SKM-1 treated with dmso at 0.1 percent for 144 hours (cell line): ENCODE data around the gene EIF5.

Experiments
- DNase-seq: peaks from one replicate; lab custom pipeline; 2025; ENCODE audit not compliant: unreplicated experiment; lab: John Stamatoyannopoulos, UW

The EIF5 gene

DNA sequence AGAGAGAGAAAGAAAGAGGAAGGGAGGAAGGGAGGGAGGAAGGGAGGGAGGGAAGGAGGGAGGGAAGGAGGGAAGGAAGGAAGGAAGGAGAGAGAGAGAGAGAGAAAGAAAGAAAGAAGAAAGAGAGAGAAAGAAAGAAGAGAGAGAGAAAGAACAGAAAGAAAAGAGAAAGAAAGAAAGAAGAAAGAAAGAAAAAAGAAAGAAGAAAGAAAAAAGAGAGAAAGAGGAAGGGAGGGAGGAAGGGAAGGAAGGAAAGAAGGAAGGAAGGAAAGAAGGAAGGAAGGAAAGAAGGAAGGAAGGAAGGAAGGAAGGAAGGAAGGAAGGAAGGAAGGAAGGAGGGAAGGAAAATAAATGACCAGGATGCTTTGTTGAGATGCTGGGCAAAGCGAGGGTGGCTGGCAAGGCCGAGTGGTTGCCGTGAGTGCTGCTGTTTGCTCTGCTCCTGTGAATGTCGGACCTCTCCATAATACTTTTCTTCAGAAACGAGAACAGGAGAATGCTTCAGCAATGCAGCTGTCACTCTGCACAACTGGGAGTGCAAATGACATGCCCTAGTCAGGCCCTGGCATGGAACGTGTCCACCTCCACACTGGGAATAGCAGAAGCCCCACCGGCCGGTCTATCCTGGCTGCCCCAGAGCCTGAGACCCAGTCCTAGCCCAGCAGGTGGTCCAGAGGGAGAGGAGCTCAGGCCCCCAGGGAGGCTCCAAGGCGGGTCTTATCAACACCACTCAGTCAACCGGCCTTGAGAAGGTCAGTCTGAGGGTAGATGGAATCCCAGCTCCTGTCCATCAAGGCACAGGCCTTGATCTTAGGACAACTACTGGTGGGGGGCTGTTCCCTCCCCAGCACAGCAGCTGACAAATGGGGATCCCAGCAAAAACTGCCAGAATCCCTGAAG is 25.1 kb upstream of the EIF5 start:
- no peak for DNase-seq

DNA sequence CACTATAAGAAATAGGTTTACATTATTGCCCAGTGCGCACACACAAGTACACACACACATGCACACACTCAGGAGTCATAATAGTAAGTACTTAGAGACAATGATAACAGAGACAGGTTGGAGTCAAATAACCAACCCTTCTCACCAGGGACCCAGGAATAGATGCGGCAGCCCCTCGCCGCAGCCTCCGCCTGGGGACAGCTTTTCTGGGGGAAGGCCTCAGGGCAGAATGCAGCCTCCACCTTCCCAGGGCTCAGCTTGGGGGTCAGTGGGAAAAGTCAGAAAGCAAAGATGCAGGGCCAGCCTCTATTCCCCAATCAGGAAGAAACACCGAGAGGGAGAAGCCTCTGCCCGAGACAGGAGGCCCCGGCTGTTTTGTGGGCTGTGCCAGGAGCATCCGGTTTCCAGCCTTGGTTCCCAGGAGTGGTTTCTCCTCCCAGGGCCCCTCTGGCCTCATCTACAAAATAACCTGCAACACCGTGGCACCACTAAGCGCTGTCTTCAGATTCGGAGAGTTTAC is 23.4 kb upstream of the EIF5 start:
- no peak for DNase-seq

DNA sequence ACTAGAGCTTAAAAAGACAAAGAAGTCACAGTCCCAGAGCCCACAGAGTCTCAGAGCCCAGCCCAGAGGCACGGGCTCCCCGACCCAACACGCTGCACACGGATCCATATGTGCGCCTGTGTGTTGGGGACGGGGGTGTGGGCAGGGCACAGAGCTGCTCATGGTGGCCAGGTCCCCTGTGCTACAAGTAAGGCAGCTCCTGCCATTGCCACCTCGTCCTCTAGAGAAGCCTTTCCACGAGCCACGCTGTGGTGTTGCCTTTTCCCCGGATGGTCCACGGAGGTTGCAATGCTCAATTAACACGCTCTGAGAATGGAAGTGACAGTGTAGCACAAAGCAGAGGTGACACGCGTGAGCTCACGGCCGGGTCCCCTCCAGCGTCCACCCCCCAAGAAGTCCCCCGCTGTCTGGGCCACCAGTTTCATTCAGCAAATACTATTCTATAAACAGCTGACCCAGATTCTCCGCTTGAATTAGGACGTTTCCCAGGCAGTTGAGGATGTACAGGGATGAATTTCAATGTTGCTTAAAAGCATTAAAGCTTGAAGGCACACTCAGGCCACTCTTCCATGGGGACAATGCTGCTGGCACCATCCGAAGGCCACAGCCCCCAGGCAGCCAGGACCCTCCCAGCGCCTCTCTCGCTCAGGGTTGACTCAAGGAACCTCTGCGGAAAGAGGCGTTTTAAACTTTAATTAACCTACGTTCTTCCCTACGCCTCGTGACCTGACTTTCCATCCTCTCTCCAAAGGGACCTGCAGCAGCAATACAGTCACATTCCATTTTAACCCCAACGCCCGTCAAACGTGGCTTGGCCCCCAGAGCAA is 22.7 kb upstream of the EIF5 start:
- DNase-seq, result no peak

DNA sequence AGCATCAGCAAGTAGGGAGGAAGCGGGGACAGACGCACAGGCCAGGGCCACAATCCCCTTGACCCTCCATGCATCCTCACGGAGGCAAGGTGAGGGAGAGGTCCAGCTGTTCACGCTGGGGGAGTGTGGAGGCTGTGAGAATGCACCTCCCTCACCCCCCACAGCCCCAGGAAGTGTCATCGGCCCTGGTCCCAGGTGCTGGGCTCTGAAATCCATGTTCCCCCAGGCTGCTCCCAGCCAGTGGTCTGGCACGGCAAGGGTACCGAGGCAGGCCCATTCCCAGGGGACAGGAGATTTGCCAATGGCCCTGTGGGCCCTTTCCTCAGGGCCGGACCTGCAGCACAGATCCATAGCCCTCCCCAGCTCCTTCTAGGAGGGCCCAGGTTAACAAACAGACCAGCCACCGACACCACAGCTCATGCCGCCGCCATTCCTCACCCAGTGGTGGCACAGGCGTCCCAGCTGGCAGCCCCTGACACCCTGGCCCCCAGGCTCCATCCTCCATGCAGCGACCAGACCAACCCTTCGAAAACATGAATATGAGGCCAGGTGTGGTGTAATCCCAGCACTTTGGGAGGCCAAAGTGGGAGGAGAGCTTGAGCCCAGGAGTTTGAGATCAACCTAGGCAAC is 21.9 kb upstream of the EIF5 start:
- no peak for DNase-seq

DNA sequence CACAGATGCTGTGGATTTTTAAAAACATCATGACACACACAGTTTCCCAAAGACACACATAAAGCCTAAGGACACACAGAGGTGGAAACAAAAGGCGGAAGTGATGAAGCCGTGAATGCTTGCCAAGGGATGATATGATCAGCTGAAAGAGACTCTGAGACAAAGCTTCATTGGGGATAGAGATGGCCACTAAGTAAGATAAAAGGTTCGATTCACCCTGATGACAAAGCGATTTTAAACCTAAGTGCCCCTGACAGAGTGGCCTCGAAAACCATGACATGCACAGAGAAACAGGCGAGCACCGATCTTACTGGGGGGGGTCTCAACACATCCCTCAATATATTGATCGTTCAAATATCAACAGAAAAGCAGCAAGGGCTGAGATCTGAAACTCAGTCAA is 20.3 kb upstream of the EIF5 start:
- DNase-seq, result no peak

DNA sequence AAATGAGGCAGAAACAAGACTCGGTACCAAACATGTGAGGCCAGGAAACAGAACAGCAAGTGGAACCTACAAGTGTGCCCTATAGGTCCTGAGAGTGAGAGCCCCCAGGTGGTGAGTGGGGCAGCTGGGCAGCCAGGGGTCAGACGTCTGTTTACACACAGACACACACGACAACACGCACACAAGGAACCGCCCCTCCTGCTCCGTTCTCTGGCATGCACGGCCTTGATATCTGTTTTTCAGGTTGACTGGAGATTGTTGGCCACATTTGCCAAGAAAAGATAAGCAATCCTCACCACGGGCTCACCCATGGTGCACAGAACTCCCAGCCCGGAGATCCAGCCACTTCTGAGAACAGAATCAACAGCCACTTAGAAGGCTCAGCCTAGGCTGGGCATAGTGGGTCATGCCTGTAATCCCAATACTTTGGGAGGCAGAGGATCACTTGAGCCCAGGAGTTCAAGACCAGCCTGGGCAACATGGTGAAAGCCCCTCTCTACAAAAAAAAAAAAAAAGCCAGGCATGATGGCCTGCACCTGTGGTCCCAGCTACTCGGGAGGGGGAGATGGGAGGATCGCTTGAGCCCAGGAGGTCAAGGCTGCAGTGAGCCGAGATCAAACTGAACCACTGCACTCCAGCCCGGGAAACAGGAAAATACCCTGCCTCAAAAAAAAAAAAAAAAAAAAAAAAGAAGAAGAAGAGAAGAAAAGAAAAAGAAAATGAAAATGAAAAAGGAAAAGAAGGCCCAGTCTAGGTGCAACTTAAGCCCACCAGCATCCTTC is 19.4 kb upstream of the EIF5 start:
- DNase-seq, result no peak

DNA sequence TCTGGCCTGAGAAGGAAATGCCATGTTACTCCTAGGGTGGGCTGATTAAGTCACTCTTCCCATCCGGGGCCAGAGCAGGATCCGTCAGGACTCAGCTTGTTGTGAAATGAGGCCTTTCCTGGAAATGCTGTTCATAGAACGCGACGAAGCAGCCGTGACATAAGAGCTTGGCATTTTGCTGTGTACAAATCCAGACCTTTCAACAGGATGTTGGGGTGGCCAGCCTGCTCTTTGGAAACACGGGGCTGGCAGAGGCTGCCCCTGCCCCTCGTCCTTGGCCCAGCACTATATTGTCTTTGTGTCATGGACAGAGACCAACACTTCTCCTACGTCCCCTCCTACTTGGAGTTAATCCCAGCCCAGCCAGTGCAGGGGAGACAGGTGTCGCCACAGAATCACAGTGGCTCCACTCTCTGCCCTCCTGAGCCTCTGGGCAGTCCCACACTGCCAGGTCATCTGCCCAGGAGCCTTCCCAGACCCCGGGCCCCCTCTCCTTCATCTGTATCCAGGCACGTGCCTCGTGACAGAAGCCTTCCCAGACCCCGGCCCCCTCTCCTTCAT is 18.6 kb upstream of the EIF5 start:
- no peak for DNase-seq

DNA sequence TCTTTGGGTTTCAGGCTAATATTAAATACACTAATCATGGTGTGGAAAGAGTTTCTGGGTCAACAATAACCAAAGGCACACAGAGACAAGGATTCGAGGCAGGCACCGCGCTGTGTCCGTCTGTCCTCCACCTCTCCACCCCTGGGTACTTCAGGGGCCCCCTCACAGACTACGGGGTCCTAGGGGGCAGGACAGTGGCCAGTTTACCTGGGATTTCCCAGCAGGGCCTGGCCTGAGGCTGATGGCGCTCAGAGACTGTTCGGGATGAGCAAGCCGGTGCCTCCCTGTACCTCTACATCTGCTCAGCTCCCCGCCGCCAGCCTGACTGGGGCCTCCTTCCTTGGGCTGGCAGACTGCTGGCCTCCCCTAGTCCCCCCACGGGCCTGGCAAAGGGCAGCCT is 18.1 kb upstream of the EIF5 start:
- no peak for DNase-seq

DNA sequence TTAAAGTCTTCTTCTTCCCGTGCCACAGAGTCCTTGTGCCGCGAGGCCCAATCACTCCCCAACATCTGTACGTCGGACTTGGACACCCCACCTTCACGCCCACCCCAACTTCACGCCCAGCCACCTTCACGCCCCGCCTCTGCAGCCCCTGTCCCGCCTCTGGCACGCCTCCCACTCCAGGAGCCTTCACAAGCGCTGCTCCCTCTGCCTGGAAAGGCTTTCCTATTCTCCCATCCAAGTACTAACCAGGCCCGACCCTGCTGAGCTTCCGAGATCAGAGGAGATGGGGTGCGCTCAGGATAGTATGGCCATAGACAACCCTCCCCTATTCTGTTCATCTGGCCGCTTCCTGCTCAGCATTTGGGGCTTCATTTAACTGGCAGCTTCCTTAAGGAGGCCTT is 17.3 kb upstream of the EIF5 start:
- no peak for DNase-seq

DNA sequence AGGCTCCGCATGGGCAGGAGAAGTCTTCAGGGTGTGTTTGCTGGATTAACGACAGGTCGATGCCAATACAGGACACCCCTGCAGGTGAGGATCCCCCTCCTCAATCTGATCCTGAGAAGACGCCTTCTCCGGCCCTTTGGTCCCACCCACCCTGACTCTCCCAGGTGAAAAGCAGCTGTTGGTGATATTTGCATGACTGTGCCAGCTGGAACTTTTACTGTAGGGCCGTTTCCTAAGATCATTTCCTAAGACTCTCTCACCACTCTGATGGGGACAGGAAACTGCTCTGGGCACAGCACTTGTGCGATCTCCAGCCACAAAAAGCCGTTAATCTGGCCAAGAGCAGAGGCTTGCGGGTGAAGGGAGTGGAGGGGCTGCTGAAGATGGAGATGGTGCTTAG is 16.8 kb upstream of the EIF5 start:
- no peak for DNase-seq

DNA sequence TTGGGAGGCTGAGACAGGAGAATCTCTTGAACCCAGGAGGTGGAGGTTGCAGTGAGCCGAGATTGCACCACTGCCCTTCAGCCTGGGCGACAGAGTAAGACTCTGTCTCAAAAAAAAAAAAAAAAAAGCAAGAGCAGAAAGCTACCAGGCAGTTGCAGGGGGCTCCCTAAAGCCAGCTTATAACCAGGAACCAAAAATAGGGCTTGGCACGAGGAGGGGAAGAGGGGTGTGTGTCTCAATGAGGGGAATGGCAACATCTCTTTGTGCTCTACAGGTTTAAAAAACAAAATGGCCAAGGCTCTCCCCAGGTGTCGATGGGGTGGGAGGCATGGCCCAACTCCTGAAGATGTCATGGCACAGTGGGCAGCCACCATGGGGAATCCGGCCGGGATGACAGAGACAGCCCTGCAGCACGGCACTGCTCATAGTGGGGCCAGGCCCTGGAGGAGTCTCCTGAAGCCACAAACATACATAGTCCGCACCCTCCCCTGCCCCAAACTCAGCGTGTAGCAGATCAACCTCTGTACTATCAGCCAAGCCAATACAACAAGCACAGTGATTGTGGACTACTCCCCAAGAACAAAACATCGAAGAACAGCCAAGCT is 16.0 kb upstream of the EIF5 start:
- no peak for DNase-seq

DNA sequence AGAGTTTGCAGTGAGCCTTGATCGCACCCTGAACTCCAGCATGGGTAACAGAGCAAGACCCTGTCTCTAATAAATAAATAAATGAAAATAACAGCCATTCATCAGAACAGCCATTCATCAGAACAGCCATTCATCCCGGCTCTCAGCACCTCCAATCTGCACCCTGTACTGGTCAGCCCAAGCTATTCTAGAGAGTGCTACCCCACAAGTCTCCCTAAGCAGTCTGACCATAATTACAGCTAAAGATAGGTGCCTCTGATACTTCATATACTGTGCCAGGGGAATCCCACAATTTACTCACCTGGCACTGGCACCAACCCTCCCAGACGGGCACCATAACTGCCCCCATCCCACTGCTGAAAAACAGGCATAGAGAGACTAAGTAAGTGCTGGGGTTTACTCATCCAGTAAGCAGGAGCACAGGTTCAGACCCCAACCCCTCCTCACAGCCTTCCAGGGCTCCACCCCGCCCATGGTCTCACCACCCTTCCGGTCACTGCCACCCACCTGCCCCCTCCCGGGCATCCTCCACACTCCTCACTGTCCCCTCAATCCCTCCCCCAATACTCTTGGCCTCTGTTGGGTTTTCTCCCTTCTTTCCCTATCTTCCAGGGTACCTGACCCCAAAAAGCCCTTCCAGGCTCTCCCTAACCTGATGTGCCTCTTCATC is 15.2 kb upstream of the EIF5 start:
- no peak for DNase-seq

DNA sequence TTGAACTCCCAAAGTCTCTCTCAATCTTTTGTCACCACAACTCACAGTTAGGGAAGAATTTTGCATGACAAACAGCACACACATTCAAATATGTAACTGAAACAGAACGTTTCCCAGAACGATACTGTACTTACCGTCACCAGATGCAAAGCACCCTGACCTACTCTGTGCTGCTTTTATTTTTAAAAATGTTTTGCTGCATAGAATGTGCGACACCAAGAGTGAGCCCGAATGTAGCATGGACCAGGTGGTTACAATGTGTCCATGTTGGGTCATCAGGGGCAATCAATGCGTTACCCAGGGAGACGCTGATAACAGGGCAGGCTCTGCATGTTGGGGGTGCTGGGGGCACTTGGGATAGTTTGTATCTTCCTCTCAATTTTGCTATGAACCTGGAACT is 14.6 kb upstream of the EIF5 start:
- no peak for DNase-seq

DNA sequence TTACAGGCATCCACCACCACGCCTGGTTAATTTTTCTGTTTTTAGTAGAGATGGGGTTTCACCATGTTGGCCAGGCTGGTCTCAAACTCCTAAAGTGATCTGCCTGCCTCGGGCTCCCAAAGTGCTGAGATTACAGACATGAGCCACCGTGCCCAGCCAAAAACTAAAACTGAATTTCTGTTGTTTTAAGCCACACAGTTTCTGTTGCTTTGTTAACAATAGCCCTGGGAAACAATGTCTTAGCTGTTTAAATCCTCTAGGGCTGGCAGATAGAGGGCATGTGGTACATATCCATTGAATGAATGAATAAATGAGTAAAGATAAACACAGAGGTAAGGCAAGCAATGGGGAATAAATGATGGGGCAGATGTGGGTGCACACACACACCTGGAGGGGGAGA is 8.0 kb upstream of the EIF5 start:
- DNase-seq, result no peak

DNA sequence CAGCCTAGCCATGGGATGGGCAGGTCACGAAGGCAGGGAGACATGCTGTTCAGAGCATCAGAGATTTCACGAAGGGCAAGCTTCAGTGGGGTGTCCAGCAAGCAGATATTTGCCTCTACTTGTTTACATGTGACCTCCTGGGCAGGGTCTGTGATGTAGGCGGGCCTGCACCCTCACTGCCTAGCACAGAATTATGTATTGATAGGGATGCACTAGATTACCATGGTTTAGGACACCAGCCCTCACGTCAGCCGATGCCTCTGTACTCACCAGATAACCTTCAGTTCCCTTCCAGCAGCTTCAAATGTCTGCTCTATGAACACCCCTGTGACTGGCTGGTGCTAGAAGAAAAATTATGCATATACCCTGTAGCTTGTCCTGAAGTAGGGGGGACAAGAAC is 5.1 kb upstream of the EIF5 start:
- DNase-seq, result no peak

DNA sequence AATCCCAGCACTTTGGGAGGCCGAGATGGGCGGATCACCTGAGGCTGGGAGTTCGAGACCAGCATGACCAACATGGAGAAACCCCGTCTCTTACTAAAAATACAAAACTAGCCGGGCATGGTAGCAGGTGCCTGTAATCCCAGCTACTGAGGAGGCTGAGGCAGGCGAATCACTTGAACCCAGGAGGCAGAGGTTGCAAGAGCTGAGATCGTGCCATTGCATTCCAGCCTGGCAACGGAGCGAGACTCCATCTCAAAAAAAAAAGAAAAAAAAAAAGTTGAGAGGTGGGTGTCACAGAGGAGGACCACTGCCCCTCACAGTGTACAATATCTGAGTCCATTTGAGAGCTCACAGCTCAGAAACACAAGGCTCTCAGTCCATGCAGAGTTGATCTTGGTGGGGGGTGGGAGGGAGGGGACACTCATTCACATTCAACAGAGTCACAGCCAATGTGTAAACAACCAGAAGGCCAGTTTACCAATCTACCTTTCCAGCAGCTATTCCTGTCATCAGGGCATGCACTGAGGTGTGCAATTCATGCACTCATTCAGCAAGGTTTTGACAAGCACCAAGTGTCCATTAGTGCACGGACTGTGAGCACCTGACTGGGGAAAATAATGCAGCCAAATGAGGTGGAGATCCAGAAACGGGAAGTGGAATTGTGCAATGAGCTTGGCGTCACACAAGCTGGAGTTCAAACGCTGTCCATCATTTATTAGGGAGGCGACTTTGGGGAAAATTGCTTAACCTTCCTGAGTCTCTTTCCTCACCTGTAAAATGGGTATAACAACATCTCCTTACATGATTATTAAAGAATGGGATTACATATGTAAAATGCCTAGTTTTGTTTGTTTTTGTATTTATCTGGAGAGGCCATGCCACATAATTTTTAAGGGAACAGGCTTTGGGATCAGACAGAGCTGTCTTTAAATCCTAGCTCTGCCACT is 4.4 kb upstream of the EIF5 start:
- peak; percentile 47 for DNase-seq

DNA sequence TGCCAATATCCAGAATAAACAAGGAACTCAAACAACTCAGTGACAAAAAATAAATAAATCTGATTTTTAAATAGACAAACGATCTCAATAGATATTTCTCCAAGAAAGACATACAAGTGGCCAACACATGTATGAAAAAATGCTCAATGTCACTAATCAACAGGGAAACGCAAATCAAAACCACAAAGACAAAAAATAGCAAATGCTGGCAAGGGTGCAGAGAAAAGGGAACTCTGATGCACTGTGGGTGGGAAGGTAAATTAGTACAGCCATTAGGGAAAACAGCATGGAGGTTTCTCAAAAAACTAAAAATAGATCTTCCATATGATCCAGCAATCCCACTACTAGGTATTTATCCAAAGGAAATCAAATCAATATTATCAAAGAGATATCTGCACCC is 3.5 kb upstream of the EIF5 start:
- DNase-seq, result no peak

DNA sequence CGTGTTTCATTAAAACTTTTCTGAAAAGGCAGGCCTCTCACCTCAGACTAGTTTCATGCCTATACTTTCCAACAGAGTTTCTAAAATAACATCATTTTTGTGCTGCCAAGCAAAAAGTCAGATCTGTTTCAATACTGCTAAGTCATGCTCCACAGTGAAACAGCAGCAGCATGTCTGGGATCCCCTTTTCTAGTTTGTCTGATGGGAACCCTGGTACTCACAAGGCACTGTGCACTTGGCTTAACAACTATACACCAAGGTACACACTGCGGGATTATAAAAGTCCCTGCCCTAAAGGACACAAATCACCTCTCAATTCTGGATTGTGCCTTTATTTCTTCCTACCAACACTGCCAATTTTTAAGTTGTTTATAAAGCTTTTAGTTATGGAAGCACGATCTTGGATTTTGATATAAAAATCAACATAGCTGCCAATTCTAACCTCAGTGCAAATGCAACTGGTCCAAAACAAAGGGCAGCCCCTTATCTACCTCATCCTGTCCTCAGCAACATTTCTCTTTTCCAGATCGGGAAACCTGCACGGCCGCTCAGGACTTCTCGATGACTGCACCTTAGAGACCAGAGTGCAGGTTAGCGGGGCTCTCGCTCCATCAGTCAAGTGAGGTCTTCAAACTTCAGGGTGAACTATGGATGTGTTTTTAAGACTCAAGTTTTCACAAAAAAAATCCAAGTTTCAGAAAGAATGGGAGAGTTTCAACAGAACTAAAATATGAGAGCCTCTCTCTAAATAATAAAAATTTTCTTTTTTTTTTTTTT is 1.7 kb upstream of the EIF5 start:
- DNase-seq, result no peak
